ENCODE measurements around the gene CAV1.

DNA sequence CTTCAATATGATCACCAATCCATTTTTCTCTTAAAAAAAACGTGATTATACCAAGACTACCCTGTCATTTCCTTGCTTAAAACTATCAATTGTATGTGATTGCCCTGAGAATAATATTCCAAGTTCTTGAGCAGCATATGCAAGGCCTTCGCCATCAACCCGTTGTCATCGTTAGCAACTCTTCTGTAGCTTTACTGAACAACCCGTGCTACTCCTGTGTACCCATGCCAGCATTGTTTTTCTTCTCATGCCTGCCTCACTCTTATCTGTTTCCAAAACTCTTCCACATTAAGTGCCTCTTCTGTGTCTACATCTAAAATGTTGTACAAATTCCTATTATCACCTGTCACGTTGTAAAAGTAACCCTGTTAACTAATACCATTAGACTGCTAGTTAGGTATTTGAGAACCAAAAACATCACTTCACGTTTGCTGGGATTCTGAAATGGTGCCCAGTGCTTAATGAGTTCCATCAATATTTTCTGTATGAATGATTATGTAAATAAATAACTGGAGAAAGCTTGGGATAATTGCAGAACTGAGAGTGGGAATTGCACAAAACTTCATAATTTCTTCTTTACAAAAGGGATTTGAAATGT lies 14.8 kb upstream of the CAV1 start:
- TF ChIP-seq CTCF (IDR thresholded peaks at IDR 0.05) = no peak
- no peak for TF ChIP-seq POLR2AphosphoS5 (IDR thresholded peaks at IDR 0.05)
- TF ChIP-seq POLR2A (IDR thresholded peaks at IDR 0.05) = no peak
